ENCODE measurements around the gene TTC38.
"Not testable (repeated sequence)": the region's sequence is repeated elsewhere in the genome, so short reads cannot be mapped to it uniquely, and the experiment has no call there.

Gene TTC38

GRCh38 chr22:46245511-46245910 is 22.3 kb upstream of the TTC38 start:
- DNase-seq (ENCODE audit: low read depth, low spot score): no peak

DNA sequence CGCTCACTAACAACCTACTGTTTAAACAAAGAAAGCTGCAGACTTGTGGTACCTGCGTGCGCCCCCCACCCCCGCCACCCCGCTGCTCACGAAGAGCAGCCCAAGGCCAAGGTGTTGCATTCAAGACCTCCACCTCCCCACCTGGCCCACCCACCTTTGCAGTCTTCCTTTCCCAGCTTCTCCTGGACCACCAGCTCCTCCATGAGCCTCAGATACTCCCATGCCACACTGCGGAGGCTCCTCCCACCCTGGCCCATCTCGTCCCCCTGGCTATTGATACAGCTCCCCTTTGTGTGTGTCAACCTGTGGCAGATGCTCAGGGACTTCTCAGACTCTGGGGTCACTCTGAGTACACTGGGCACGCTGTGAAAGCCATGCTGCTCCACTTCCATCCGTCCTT is 21.6 kb upstream of the TTC38 start:
- no peak for DNase-seq (ENCODE audit: low read depth, low spot score)

- DNase-seq (ENCODE audit: low read depth, low spot score): no peak
These were observed 20.3 kb upstream of the TTC38 start for GRCh38 chr22:46247443-46247975.

DNA sequence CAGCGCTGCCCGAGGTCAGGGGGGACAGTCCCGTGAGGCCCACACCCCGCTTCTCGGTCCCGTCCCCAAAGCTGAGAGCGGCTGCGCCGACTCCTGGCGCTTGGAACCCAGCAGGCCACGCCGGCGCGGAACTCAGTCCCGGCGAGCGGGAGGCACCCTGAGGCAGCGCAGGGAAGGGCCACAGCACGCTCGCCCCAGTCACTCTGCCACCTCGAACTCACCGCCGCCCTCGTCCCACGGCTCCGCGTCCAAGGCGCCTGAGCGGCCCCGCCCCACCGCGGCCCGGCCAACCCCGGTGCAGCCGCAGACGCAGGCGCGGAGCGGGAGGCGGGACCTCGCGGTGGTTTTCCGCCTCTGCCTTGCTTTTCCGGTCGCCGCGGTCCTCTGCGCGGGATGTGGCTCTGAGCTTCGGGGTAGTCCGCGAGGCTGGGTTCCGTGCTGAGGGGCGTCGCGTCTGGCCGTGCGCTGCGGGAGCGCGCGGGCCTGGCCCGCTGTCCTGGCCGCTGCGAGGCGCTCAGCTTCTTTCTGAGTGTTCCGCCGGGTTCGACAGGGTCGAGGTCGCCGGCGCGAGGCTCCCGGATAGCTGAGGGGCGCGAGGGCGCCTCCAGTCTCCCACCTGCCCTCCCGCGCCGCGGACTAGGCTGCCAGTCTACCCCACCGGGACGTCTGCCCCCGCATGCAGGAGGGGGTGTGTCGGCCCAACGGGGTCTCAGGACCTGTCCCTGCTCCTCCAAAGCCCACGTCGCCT is 17.6 kb upstream of the TTC38 start, which contains the start of gene CDPF1:
TSS of gene CDPF1 (minus strand) at position 259 of the 748 bp plus-strand sequence. CDS start 2,009 bp downstream, outside the sequence.
- peak; percentile 47 for DNase-seq (ENCODE audit: low read depth, low spot score)

DNA sequence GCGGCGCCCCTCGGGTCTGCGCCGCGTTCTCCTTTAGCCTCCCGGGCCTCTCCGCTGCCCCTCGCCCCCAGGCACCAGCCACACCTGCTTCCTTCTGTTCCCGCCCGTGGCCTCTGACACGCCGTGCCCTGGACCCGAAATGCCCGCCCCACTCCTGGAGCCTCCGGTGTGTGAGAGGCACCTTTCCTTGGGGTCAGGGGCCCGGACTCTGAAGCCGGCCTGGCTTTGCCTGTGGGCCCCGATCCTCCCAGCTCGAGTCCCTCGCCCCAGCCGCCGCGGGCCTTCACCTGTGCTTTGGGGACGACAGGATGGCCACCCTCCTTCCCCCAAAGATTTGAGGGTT is 17.1 kb upstream of the TTC38 start:
- no peak for DNase-seq (ENCODE audit: low read depth, low spot score)

- DNase-seq (ENCODE audit: low read depth, low spot score): no peak
These were observed 16.5 kb upstream of the TTC38 start for GRCh38 chr22:46251266-46251665.

- no peak for DNase-seq (ENCODE audit: low read depth, low spot score)
These were observed 15.9 kb upstream of the TTC38 start for GRCh38 chr22:46251816-46252380.

DNA sequence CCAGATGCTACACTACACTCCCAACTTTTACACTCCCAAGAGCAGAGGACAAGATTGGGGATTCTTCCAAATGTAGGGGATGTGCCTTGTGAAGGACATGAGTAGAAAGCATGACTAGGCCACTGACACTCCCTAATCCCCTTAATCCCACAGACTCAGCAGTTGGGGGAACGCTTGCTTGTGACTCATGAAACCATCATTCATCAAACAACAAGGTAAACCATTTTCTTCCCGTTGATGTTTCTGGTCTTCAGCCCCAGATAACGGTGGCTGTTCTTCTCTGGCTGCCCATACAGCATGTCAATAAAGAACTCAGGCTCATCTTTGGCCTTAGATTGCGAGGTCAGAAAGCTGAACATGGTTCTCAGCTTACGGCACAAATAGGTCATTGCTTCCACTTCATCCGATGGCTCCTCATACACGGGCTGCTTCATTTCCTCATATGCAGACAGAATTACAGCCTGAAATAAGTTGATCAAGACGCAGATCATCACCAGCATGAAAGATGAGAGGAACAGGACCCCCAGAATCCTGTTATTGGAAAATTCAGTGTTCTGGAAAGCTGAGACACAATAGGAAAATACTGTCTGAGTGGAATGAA is 11.3 kb upstream of the TTC38 start:
- no peak for DNase-seq (ENCODE audit: low read depth, low spot score)

DNA sequence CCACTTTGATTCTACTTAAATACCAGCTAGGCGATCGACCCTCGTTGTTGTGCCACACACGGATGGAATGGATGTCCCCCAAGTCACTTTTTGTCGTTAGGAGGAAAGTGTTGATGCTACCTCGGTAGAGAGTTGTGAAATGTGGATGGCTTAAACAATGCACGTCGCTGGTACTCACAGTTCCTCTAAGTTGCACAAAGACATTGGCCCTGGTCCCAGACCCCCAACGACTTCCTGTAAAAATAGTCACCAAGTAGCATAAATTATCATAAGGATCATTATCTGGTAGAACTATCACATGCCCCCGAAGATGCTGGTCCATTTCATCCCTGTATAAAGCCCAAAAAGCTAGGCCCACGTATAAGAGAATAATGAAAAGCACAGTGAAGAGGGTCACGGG is 8.4 kb upstream of the TTC38 start:
- DNase-seq (ENCODE audit: low read depth, low spot score): no peak

DNA sequence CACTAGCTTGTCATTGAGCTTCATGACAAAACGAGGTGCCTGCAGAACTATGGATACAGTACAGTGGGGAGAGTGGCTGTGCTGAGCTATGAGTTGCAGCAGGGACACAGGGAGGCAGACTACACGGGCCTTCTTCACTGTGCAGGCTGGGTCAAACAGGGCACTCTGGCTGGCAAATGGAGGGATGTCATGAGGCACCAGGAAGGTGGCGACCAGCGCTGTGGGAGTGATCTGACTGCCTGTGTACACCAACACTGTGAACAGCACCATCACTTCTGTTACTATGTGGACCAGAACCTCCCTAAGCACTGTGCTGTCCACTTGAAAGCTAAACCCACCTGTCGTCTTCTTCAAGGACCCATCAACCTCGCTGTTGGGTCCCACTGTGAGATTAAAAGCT is 7.8 kb upstream of the TTC38 start:
- DNase-seq (ENCODE audit: low read depth, low spot score): no peak

- peak; percentile 63 for DNase-seq (ENCODE audit: low read depth, low spot score)
These were observed 5.2 kb upstream of the TTC38 start for GRCh38 chr22:46262449-46263215.

DNA sequence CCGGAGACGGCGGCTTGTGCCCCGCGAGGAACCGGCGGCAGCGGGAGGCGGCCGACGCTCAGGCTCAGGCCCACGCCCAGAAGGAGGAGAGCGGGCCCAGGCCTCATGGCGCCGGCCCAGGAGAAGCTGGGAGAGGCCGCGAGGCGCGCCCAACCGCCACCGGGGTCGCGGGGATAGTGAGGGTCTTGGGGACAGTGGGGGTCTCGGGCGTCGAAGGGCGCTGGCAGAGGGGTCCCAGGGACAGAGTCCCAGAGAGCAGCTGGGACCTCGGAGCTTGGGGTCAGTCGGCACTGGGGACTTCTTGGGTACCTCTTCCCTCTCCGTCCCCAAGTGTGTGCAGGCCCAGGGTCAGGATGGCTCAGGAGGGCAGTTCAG is 4.6 kb upstream of the TTC38 start, which contains the start of gene PKDREJ:
TSS of gene PKDREJ (minus strand) at position 128 of the 375 bp plus-strand sequence. CDS start at position 107, 21 bp downstream.
- no peak for DNase-seq (ENCODE audit: low read depth, low spot score)

GRCh38 chr22:46264520-46264919 is 3.3 kb upstream of the TTC38 start:
- not testable (repeated sequence) for DNase-seq (ENCODE audit: low read depth, low spot score)

DNA sequence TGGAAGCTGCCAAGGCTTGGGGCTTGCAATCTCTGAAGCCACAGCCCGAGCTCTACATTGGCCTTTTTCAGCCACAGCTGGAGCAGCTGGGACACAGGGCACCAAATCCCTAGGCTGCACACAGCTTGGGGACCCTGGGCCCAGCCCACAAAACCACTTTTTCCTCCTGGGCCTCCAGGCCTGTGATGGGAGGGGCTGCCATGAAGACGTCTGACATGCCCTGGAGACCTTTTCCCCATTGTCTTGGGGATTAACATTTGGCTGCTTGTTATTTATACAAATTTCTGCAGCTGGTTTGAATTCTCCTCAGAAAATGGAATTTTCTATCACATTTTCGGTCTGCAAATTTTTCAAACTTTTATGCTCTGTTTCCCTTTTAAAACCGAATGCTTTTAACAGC is 2.2 kb upstream of the TTC38 start:
- DNase-seq (ENCODE audit: low read depth, low spot score): not testable (repeated sequence)

- DNase-seq (ENCODE audit: low read depth, low spot score): no peak
These were observed 1.8 kb downstream of the TTC38 start for GRCh38 chr22:46269564-46269963.

DNA sequence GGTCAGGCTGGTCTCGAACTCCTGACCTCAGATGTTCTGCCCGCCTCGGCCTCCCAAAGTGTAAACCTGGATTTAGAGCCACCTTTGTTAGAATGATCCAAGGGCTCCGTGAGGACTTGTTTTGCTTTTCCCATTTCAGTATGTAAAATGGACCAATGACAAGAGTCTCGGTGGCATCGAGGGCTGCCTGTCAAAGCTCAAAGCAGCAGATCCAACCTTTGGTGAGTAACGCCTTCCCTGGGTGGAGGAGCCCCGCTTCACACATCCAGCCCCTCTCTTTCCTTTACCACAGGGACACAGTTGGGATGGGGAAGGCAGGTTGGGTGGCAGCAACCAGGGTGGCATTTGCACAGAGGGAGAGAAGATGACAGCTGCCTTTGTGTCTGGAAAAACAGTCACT is 4.4 kb downstream of the TTC38 start:
- no peak for DNase-seq (ENCODE audit: low read depth, low spot score)

GRCh38 chr22:46272762-46273431 is 5.1 kb downstream of the TTC38 start:
- no peak for DNase-seq (ENCODE audit: low read depth, low spot score)

- no peak for DNase-seq (ENCODE audit: low read depth, low spot score)
These were observed 5.8 kb downstream of the TTC38 start for GRCh38 chr22:46273432-46274148.

- DNase-seq (ENCODE audit: low read depth, low spot score): no peak
These were observed 6.6 kb downstream of the TTC38 start for GRCh38 chr22:46274381-46274780.

DNA sequence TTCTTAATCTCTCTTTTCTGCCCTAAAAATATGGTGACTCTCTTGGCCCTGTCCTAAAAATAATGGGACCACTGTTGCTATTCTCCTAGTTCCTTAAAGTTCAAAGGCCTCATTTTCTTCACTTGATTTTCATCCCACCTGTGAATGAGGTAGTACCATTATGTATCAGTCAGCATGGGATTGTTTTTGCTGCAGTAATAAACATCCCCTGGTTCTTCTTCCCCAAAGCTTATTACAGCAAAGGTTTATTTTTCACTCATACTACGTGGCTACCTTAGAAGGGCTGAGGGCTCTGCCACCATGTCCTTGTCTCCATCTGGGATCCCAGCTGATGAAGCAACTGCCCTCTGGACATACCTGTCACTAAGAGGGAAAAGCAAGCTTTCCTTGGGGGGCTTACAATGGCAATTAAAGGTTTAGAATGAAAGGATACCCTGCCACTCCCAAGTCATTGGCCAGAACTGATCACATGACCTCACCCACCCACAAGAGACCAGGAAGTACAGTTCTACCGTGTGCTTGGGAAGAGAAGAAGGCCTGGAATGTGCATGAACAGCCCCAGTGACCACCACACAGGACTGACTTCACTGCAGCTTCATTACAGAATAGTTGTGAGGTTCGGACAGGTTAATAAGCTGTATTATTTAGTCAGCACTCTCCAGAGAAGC is 7.8 kb downstream of the TTC38 start:
- DNase-seq (ENCODE audit: low read depth, low spot score): no peak

Data from iPS DF 19.7 (cell line).